Measurements from ENCODE around the gene FST. TPM values are rescaled to one million over a fixed set of nuclear protein-coding genes. Genes with fewer than 3 reads are reported as not detected.

FST gene
- total RNA-seq (2022) (0.45 and 0.77 TPM in 2 replicates), Bru-seq, nascent RNA (percentile 26 among the genes with signal in this experiment), BruChase-seq, experiment 1, labeled RNA remaining after a 2-hour chase (percentile 28 among the genes with signal in this experiment), BruChase-seq, experiment 2, labeled RNA remaining after a 6-hour chase (percentile 26 among the genes with signal in this experiment)
- long read RNA-seq, partial matches to known transcripts, result 0 of 1 reads
- long read RNA-seq, other reads (novel, unspliced or antisense), result 1 of 1 reads

GRCh38 chr5:53480416-53481158, at the start of gene FST:
FST (plus strand) TSS chr5:53480629; CDS start chr5:53480792, 163 bp downstream.
- no peak for TF ChIP-seq CTCF (IDR thresholded peaks at IDR 0.05; ENCODE audit: insufficient read depth in 1 of 2, low read depth in 1 of 2, low read length in 1 of 2, severe bottlenecking in 1 of 2, unreplicated experiment in 1 of 2)
- peak in 1 of 2 experiments; percentile 32 for DNase-seq

GRCh38 chr5:53431665-53432064, 48.8 kb upstream of the FST start:
- no peak overlapping the region for H3K27ac Mint-ChIP-seq (ENCODE audit: unreplicated experiment)
- intact Hi-C loops (cut with micrococcal nuclease; ENCODE audit: unreplicated experiment), result no loop called here
- POLR2A ChIA-PET, result no interaction called here
- Histone ChIP-seq H3K4me3 (ENCODE audit: low read depth, low read length) (no peak overlapping the region), H3K4me1 (peaks cover 19% of the 10 kb centered on the region), H3K36me3 (ENCODE audit: control insufficient read depth, insufficient read depth, low read length) (no peaks in the 10 kb centered on the region), H3K27me3 (replicated peaks; ENCODE audit: control insufficient read depth, insufficient read depth, low read length) (no peaks in the 10 kb centered on the region), H3K9me3 (no peaks in the 10 kb centered on the region)
- H3K9me3 Mint-ChIP-seq (ENCODE audit: unreplicated experiment), result peaks cover 10% of the 10 kb centered on the region
- CTCF ChIA-PET, result no interaction called here
- TF ChIP-seq CTCF (IDR thresholded peaks at IDR 0.05; ENCODE audit: insufficient read depth in 1 of 2, low read depth in 1 of 2, low read length in 1 of 2, severe bottlenecking in 1 of 2, unreplicated experiment in 1 of 2), result no peak
- no TSS peak for BruUV-seq (replicated peaks)
- no peak for DNase-seq
- H3K27me3 Mint-ChIP-seq (ENCODE audit: insufficient read depth, unreplicated experiment), result no peaks in the 10 kb centered on the region
- H3K4me1 Mint-ChIP-seq (ENCODE audit: low read depth, unreplicated experiment), result peaks cover 34% of the 10 kb centered on the region
- no peak overlapping the region for H3K4me3 Mint-ChIP-seq (ENCODE audit: unreplicated experiment)
- H3K36me3 Mint-ChIP-seq (ENCODE audit: insufficient read depth, unreplicated experiment), result no peaks in the 10 kb centered on the region

More at GRCh38 chr5:53480416-53481158, at the start of gene FST:
- Histone ChIP-seq H3K36me3 (ENCODE audit: control insufficient read depth, insufficient read depth, low read length) (no peaks in the 10 kb centered on the region), H3K27me3 (replicated peaks; ENCODE audit: control insufficient read depth, insufficient read depth, low read length) (peaks cover 5% of the 10 kb centered on the region), H3K4me3 (ENCODE audit: low read depth, low read length) (peak within 1 kb of the TSS; percentile 44), H3K9me3 (no peaks in the 10 kb centered on the region), H3K4me1 (peaks cover 10% of the 10 kb centered on the region)
- Mint-ChIP-seq H3K9me3 (ENCODE audit: unreplicated experiment) (no peaks in the 10 kb centered on the region), H3K4me1 (ENCODE audit: low read depth, unreplicated experiment) (peaks cover 18% of the 10 kb centered on the region), H3K36me3 (ENCODE audit: insufficient read depth, unreplicated experiment) (no peaks in the 10 kb centered on the region), H3K4me3 (ENCODE audit: unreplicated experiment) (peak within 1 kb of the TSS; percentile 75), H3K27me3 (ENCODE audit: insufficient read depth, unreplicated experiment) (peaks cover 16% of the 10 kb centered on the region), H3K27ac (ENCODE audit: unreplicated experiment) (no peak within 1 kb of the TSS)
- ChIA-PET CTCF (interaction anchor here (0.7 kb wide), 1 partner anchor 554 kb away, joined by 4 read pairs; no protein-coding TSS in a partner anchor), POLR2A (no interaction called here)
- intact Hi-C loops (cut with micrococcal nuclease; ENCODE audit: unreplicated experiment), result loop anchor here (5.0 kb wide), 1 partner anchor 97 kb away; no protein-coding TSS in a partner anchor
- no TSS peak for BruUV-seq (replicated peaks)

GRCh38 chr5:53433026-53433425, 47.4 kb upstream of the FST start:
- no TSS peak for BruUV-seq (replicated peaks)

More at GRCh38 chr5:53433026-53433425, 47.4 kb upstream of the FST start:
- no peak overlapping the region for H3K4me3 Mint-ChIP-seq (ENCODE audit: unreplicated experiment)
- intact Hi-C loops (cut with micrococcal nuclease; ENCODE audit: unreplicated experiment), result no loop called here
- CTCF ChIA-PET, result no interaction called here
- no peaks in the 10 kb centered on the region for H3K36me3 Mint-ChIP-seq (ENCODE audit: insufficient read depth, unreplicated experiment)
- no peaks in the 10 kb centered on the region for H3K27me3 Mint-ChIP-seq (ENCODE audit: insufficient read depth, unreplicated experiment)
- H3K9me3 Mint-ChIP-seq (ENCODE audit: unreplicated experiment), result peaks cover 10% of the 10 kb centered on the region
- POLR2A ChIA-PET, result no interaction called here
- Histone ChIP-seq H3K36me3 (ENCODE audit: control insufficient read depth, insufficient read depth, low read length) (no peaks in the 10 kb centered on the region), H3K9me3 (no peaks in the 10 kb centered on the region), H3K4me3 (ENCODE audit: low read depth, low read length) (no peak overlapping the region), H3K27me3 (replicated peaks; ENCODE audit: control insufficient read depth, insufficient read depth, low read length) (no peaks in the 10 kb centered on the region), H3K4me1 (peaks cover 19% of the 10 kb centered on the region)
- peaks cover 34% of the 10 kb centered on the region for H3K4me1 Mint-ChIP-seq (ENCODE audit: low read depth, unreplicated experiment)
- H3K27ac Mint-ChIP-seq (ENCODE audit: unreplicated experiment), result no peak overlapping the region
- no peak for DNase-seq
- no peak for TF ChIP-seq CTCF (IDR thresholded peaks at IDR 0.05; ENCODE audit: insufficient read depth in 1 of 2, low read depth in 1 of 2, low read length in 1 of 2, severe bottlenecking in 1 of 2, unreplicated experiment in 1 of 2)
